HepG2 (cell line): ENCODE data around the gene TRIM67. TPM values are rescaled to one million over a fixed set of nuclear protein-coding genes. Genes with fewer than 3 reads are reported as not detected.

Experiments
- ATAC-seq: fragments of 200-7000 bp; cut with Tn5 transposase; 3 replicates; pipeline ENCODE4 v1.9.1; 2020; ENCODE audit warnings: mild to moderate bottlenecking, moderate library complexity
- BruUV-seq: library from RNA; stranded (reverse); fragments of 400-500 nt; replicated peaks from 2 replicates; lab custom pipeline; 2021; lab: Mats Ljungman, UMichigan
- CTCF ChIA-PET: fragments of 300-600 bp; formaldehyde crosslinking; extraction: SDS; loops from one replicate; lab custom pipeline; 2021; ENCODE audit warnings: low total read pairs, inconsistent platforms, low intra/inter-chr PET ratio; lab: Yijun Ruan, JAX
- POLR2A ChIA-PET: fragments of 350-600 bp; sonication (Branson Sonifier 250); formaldehyde crosslinking; loops from one replicate; lab custom pipeline; 2020; ENCODE audit warnings: antibody characterized with exemption, inconsistent platforms; lab: Yijun Ruan, JAX
- DNase-seq: peaks from one replicate; pipeline ENCODE4 v3.0.0-alpha.2; 2015; ENCODE audit warnings: low spot score
- FAIRE-seq: peaks from 3 replicates; lab custom pipeline; 2011; peaks lifted over from hg19 to GRCh38; lab: Jason Lieb, UNC
- H2AFZ ChIP-seq: one replicate; pipeline ENCODE4 v1.6.1; 2011; ENCODE audit warnings: low read length, inconsistent platforms
- H3K27ac ChIP-seq: fragments of 300-600 bp; 3 replicates; pipeline ENCODE4 v1.8.0; 2011; ENCODE audit warnings: mixed run types, mild to moderate bottlenecking, mixed read lengths, low read length, inconsistent platforms; ENCODE audit not compliant: insufficient read depth; ENCODE audit errors: extremely low read length
- H3K27me3 ChIP-seq, 2 experiments: fragments of 200-600 bp in 1 of 2; 2 replicates in 1 of 2; 3 replicates in 1 of 2; pipeline versions ENCODE4 v1.6.0 to v1.8.0; 2011; ENCODE audit warnings: low read length in 2 of 2, mild to moderate bottlenecking in 2 of 2, moderate library complexity in 2 of 2, inconsistent platforms in 1 of 2; ENCODE audit not compliant: insufficient read depth in 2 of 2, control insufficient read depth in 1 of 2
- H3K36me3 ChIP-seq, 2 experiments: fragments of 200-600 bp in 1 of 2; replicated peaks in 1 of 2; 2 replicates in 1 of 2; 3 replicates in 1 of 2; pipeline versions ENCODE4 v1.5.1 to v1.8.0; 2011; ENCODE audit warnings: low read length in 2 of 2, inconsistent platforms in 1 of 2; ENCODE audit not compliant: insufficient read depth in 2 of 2, control insufficient read depth in 1 of 2
- H3K4me1 ChIP-seq: 2 replicates; pipeline ENCODE4 v1.5.1; 2012; ENCODE audit warnings: low read length, inconsistent platforms; ENCODE audit not compliant: insufficient read depth
- H3K4me2 ChIP-seq: 2 replicates; pipeline ENCODE4 v1.6.0; 2011; ENCODE audit warnings: low read depth, low read length, inconsistent platforms
- H3K4me3 ChIP-seq, 3 experiments: fragments of 200-600 bp in 1 of 3; sonication (generic), shearing (Covaris generic) in 1 of 3; replicated peaks in 1 of 3; 2 replicates each; pipeline ENCODE4 v1.5.1; 2011 to 2016; ENCODE audit warnings: low read length in 3 of 3, inconsistent platforms in 2 of 3, low read depth in 2 of 3, mild to moderate bottlenecking in 2 of 3, control low read depth in 1 of 3, mixed read lengths in 1 of 3; ENCODE audit not compliant: insufficient read depth in 1 of 3
- H3K79me2 ChIP-seq: one replicate; pipeline ENCODE4 v1.6.1; 2011; ENCODE audit warnings: low read length, inconsistent platforms; ENCODE audit not compliant: insufficient read depth
- H3K9ac ChIP-seq: 2 replicates; pipeline ENCODE4 v1.6.0; 2011; ENCODE audit warnings: mild to moderate bottlenecking, low read depth, low read length, inconsistent platforms; ENCODE audit not compliant: insufficient read depth
- H3K9me3 ChIP-seq: 2 replicates; pipeline ENCODE4 v1.5.1; 2012; ENCODE audit warnings: mild to moderate bottlenecking, low read length
- H4K20me1 ChIP-seq: 2 replicates; pipeline ENCODE4 v1.6.0; 2011; ENCODE audit warnings: inconsistent platforms, mild to moderate bottlenecking, low read length, moderate library complexity; ENCODE audit not compliant: insufficient read depth
- NFRKB ChIP-seq: fragments of 450-650 bp; IDR thresholded peaks from 2 replicates; pipeline ENCODE4 v1.6.1; 2017
- TRIM22 ChIP-seq: fragments of 450-650 bp; IDR thresholded peaks from 2 replicates; pipeline ENCODE4 v1.6.1; 2017
- ZBTB39 ChIP-seq: sonication (generic); formaldehyde crosslinking; IDR thresholded peaks from 2 replicates; pipeline ENCODE4 v1.5.0; 2020; ENCODE audit warnings: missing genetic modification reagents
- ZNF224 ChIP-seq: sonication (generic); formaldehyde crosslinking; IDR thresholded peaks from 2 replicates; pipeline ENCODE4 v1.5.0; 2020; ENCODE audit warnings: mild to moderate bottlenecking, missing genetic modification reagents
- ZNF878 ChIP-seq: sonication (generic); formaldehyde crosslinking; IDR thresholded peaks from 2 replicates; pipeline ENCODE4 v1.8.1; 2023; ENCODE audit warnings: mild to moderate bottlenecking, missing genetic modification reagents, moderate library complexity
- WGBS: methylation state at CpG from one replicate; pipeline ENCODE4 v1.1.6; 2017; ENCODE audit warnings: low lambda C conversion rate; 5-methylcytosine and 5-hydroxymethylcytosine counted together
- in situ Hi-C: cut with HindIII; loops from 2 replicates; pipeline ENCODE4 v1.10.0; 2017; ENCODE audit warnings: low pct_unique_long_range_greater_than_20kb; ENCODE audit not compliant: extremely low pct_ligation_motif_present
- intact Hi-C: fragments of 100-400 bp; cut with micrococcal nuclease; formaldehyde crosslinking; loops from one replicate; pipeline ENCODE4 v1.10.0; 2022; ENCODE audit not compliant: unreplicated experiment
- polyA plus RNA-seq, 8 experiments: library from polyadenylated mRNA; depleted of rRNA in 3 of 8; stranded (reverse) in 7 of 8; unstranded in 1 of 8; fragments of >200 nt; fragmentation: Illumina TruSeq in 4 of 8; extraction: Trizol in 4 of 8; gene quantifications; 2 replicates each; pipeline versions ENCODE4 v1.2.1 to v1.2.3, GENCODE V29; 2011 to 2016; ENCODE audit warnings: low read depth in 4 of 8, missing spikeins in 1 of 8, mixed read lengths in 1 of 8; ENCODE audit not compliant: insufficient read depth in 1 of 8
- total RNA-seq, 5 experiments: library from RNA; depleted of rRNA; stranded (reverse); fragments of >200 nt; fragmentation: Illumina TruSeq; extraction: Trizol; gene quantifications; 2 replicates each; pipeline ENCODE4 v1.2.3, GENCODE V29; 2016; ENCODE audit warnings: low read depth in 1 of 5

Gene TRIM67
- total and polyA plus RNA-seq, 2 of the 13 experiments (the other 11 are each of a cell fraction or from before 2014, with no cell fraction given): not detected

DNA sequence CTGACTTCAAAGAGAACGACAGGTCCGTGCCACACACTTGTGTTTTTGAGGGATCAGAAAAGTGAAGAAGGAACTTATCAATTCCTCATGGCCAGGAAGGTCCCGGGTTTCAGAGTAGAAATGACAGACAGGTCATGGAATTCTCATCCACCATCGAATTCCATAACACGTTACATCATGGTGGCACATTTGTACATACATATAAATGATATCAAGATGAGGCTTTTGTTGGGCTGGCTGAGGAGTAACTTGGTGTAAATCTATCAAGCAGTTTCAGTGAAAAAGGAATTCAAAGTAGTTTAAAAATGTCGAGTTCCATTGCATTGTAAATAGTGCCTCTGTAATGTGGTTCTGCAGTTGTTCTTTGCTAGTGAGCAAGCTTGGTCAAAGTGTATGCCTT lies 56.2 kb downstream of the TRIM67 start:
- Histone ChIP-seq H3K9me3 (no peaks in the 10 kb centered on the region), H3K27me3 (no peaks in the 10 kb centered on the region), H3K4me3 (no peak overlapping the region), H3K36me3 (no peaks in the 10 kb centered on the region), H2AFZ (no peak overlapping the region), H3K79me2 (no peaks in the 10 kb centered on the region), H3K4me1 (peaks cover 59% of the 10 kb centered on the region), H3K27ac (no peak overlapping the region), H3K4me2 (no peak overlapping the region), H4K20me1 (no peaks in the 10 kb centered on the region), H3K9ac (no peak overlapping the region)
- FAIRE-seq (no peak), DNase-seq (no peak), ATAC-seq (no peak)
- WGBS: 86% methylated on average over 6 of the region's 6 CpGs
- CTCF ChIA-PET: no interaction called here
- in situ Hi-C loops: loop anchor here (10.0 to 25.0 kb wide), 3 partner anchors 123 to 581 kb away; partner anchors contain the start of gene COG2
- no TSS peak for BruUV-seq
- POLR2A ChIA-PET: no interaction called here
- intact Hi-C loops: loop anchor here (2.0 kb wide), 1 partner anchor 15 kb away; no protein-coding TSS in a partner anchor
- no peak for TF ChIP-seq ZNF878 (CRISPR knock-in tag)
- TF ChIP-seq NFRKB: no peak
- TF ChIP-seq ZBTB39: no peak
- no peak for TF ChIP-seq ZNF224
- TF ChIP-seq TRIM22: no peak
